Adrenal gland (tissue), 5 donors: ENCODE measurements around the gene YWHAH.

Experiments
- CTCF ChIP-seq, 6 experiments: fragments of 450-650 bp in 4 of 6; fragments of 200-600 bp in 2 of 6; sonication (generic) in 1 of 6; IDR thresholded peaks; 1 replicate in 5 of 6; 2 replicates in 1 of 6; pipeline versions ENCODE4 v1.5.1 to v1.8.0; 2016 to 2021; ENCODE audit warnings: antibody characterized with exemption in 6 of 6, mild to moderate bottlenecking in 2 of 6, moderate library complexity in 1 of 6
- POLR2A ChIP-seq, 2 donors: fragments of 450-650 bp; IDR thresholded peaks; one replicate each; pipeline ENCODE4 v1.6.1; 2017; ENCODE audit warnings: antibody characterized with exemption in 2 of 2, mild to moderate bottlenecking in 2 of 2, moderate library complexity in 1 of 2
- donor health status: DM: no; HTN: no; CAD: no.

- TF ChIP-seq CTCF (IDR thresholded peaks at IDR 0.05) (no peak), POLR2A (IDR thresholded peaks at IDR 0.05) (no peak)
These were observed 36.3 kb downstream of the YWHAH start for GRCh38 chr22:31980628-31981027.
